ENCODE data around the gene TEAD1.
A peak's percentile ranks its signal among the peaks of the same experiment; 100 is the strongest.

- peak in 1 of 2 experiments; percentile 33; a peak in 3 of 4 replicates for TF ChIP-seq CTCF (conservative IDR thresholded peaks at IDR 0.05; ENCODE audit: low read depth in 2 of 2)
- no peak for TF ChIP-seq EZH2phosphoT487 (IDR thresholded peaks at IDR 0.05; ENCODE audit: unreplicated experiment)
- no peak for TF ChIP-seq ETS1 (IDR thresholded peaks at IDR 0.05)
- TF ChIP-seq EZH2 (IDR thresholded peaks at IDR 0.05; ENCODE audit: low read depth, unreplicated experiment): no peak
- TF ChIP-seq REST (IDR thresholded peaks at IDR 0.05; ENCODE audit: unreplicated experiment): no peak
Observed at GRCh38 chr11:12942157-12942556, 267.9 kb downstream of the TEAD1 start.
